HUES64 (cell line): ENCODE data around the gene ARID2.

Source experiments
- H3K27ac ChIP-seq: 2 replicates; pipeline ENCODE4 v1.7.0; 2013; ENCODE audit warnings: low read depth, low read length, inconsistent platforms
- H3K27me3 ChIP-seq: 2 replicates; pipeline ENCODE4 v1.6.1; 2013; ENCODE audit warnings: mild to moderate bottlenecking, low read length; ENCODE audit not compliant: insufficient read depth
- H3K36me3 ChIP-seq: 2 replicates; pipeline ENCODE4 v1.6.1; 2013; ENCODE audit warnings: mild to moderate bottlenecking, low read length; ENCODE audit not compliant: insufficient read depth
- H3K4me1 ChIP-seq: 2 replicates; pipeline ENCODE4 v1.6.1; 2013; ENCODE audit warnings: mild to moderate bottlenecking, low read length, moderate library complexity; ENCODE audit not compliant: insufficient read depth
- H3K4me3 ChIP-seq: 2 replicates; pipeline ENCODE4 v1.5.1; 2013; ENCODE audit warnings: mild to moderate bottlenecking, low read length, moderate library complexity
- H3K9ac ChIP-seq: 2 replicates; pipeline ENCODE4 v1.6.1; 2013; ENCODE audit warnings: mild to moderate bottlenecking, low read depth, low read length
- H3K9me3 ChIP-seq: 2 replicates; pipeline ENCODE4 v1.6.1; 2013; ENCODE audit warnings: low read depth, low read length; ENCODE audit not compliant: insufficient read depth
- WGBS: fragments of 150-250, 120-280 bp; methylation state at CpG from one replicate; pipeline ENCODE4 v1.1.7; 2013; ENCODE audit warnings: missing lambda C conversion rate; 5-methylcytosine and 5-hydroxymethylcytosine counted together

ARID2 gene

DNA sequence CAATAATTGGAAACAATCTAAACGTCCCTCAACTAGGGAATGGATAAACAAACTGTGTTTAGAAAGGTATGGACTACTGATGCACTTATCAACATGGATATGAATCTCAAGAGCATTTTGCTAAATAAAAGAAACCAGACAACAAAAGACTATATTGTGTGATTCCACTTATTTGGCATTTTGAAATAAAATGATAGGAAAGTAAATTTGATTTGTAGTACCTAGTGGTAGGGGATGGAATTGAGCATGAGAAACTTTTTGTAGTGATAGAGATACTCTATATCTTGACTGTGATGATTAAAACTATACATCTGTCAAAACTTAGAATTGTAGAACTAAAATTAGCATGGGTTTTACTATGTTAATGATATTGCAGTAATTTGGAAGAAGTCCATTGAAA lies 87.1 kb downstream of the ARID2 start:
- Histone ChIP-seq H3K4me3 (no peak overlapping the region), H3K9ac (no peak overlapping the region), H3K4me1 (0 out of 2 replicates have a peak, but pooled peaks cover 7% of the 10 kb centered on the region), H3K9me3 (no peaks in the 10 kb centered on the region), H3K27ac (no peak overlapping the region), H3K27me3 (no peaks in the 10 kb centered on the region), H3K36me3 (peaks cover 49% of the 10 kb centered on the region)
- whole genome bisulfite sequencing: 86% methylated on average over 1 of the region's 1 CpG

DNA sequence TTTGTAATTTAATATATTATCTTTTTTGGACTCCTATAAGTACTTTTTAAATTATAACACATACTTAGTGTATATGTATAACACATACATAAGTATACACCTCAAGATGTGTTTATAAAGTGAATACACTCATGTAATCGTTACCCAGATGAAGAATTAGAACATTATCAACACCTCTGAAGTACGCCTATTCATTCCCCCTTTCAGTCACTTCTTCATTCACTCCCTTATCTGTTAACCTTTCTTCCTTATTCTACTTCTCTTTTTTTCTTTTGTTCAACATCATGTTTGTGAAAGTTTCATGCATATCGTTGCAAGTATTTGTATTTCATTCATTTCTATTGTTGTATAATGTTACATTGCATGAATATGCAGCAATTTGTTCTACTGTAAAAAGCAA lies 98.5 kb downstream of the ARID2 start:
- H3K36me3 ChIP-seq: peaks cover 68% of the 10 kb centered on the region

GRCh38 chr12:45828402-45828801 lies 98.9 kb downstream of the ARID2 start:
- H3K36me3 ChIP-seq: peaks cover 64% of the 10 kb centered on the region
- H3K27me3 ChIP-seq: no peaks in the 10 kb centered on the region
- no peak overlapping the region for H3K4me3 ChIP-seq
- no peak overlapping the region for H3K9ac ChIP-seq
- H3K27ac ChIP-seq: no peak overlapping the region
- H3K9me3 ChIP-seq: peaks cover 9% of the 10 kb centered on the region; the same call in 1 of the 2 replicates
- WGBS: 95% methylated on average over 2 of the region's 2 CpGs
- H3K4me1 ChIP-seq: no peaks in the 10 kb centered on the region

More for the DNA sequence above, 98.5 kb downstream of the ARID2 start:
- H3K27ac ChIP-seq: no peak overlapping the region
- H3K9ac ChIP-seq: no peak overlapping the region
- WGBS: 98% methylated on average over 3 of the region's 3 CpGs
- no peaks in the 10 kb centered on the region for H3K4me1 ChIP-seq
- H3K4me3 ChIP-seq: no peak overlapping the region
- peaks cover 9% of the 10 kb centered on the region; the same call in 1 of the 2 replicates for H3K9me3 ChIP-seq
- H3K27me3 ChIP-seq: no peaks in the 10 kb centered on the region

DNA sequence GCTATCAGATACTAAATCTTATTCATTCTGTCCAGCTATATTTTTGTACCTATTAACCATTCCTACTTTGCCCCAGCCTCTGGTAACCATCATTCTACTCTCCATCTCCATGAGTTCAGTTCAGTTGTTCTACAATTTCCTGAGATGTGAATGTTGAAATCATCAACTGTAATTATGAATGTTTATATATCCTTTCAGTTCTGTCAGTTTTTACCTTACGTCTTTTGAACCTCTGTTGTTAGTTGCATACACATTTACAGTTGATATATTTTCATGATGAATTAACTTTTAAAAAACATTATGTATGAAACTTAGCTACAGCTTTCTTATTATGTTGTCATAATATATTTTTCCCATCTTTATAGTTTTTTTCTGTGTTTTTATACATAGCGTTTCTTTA lies 102.1 kb downstream of the ARID2 start:
- Histone ChIP-seq H3K27ac (no peak overlapping the region), H3K36me3 (peaks cover 51% of the 10 kb centered on the region), H3K27me3 (no peaks in the 10 kb centered on the region), H3K4me1 (no peaks in the 10 kb centered on the region), H3K9me3 (peaks cover 9% of the 10 kb centered on the region; the same call in 1 of the 2 replicates), H3K9ac (no peak overlapping the region), H3K4me3 (no peak overlapping the region)
- no CpG with 5 or more reads among the region's 2 CpGs for WGBS

DNA sequence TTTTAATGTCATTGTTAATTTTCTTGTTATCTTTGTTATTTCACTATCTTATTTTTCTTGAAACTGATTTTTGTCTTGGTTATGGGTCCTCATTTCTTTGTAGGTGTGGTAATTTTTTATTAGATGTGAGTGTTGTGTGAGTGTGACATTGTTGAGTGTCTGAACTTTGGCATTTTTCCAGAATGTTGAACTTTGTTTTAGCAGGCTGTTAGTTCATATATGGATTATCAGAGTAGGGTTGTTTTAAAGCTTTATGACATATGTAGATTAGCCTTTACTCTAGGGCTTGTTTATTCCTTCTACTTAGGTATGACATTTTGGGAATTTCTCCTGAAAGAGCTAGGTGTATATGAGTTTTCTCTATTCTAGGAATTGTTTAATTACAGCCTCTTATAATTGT lies 103.9 kb downstream of the ARID2 start:
- H3K9ac ChIP-seq: no peak overlapping the region

GRCh38 chr12:45834809-45835208 lies 105.3 kb downstream of the ARID2 start:
- Histone ChIP-seq H3K27me3 (no peaks in the 10 kb centered on the region), H3K27ac (no peak overlapping the region), H3K9ac (no peak overlapping the region), H3K4me3 (no peak overlapping the region), H3K9me3 (peaks cover 9% of the 10 kb centered on the region; the same call in 1 of the 2 replicates), H3K4me1 (no peaks in the 10 kb centered on the region), H3K36me3 (peaks cover 62% of the 10 kb centered on the region)
- no CpG with 5 or more reads among the region's 1 CpG for WGBS

More for the DNA sequence above, 103.9 kb downstream of the ARID2 start:
- Histone ChIP-seq H3K27ac (no peak overlapping the region), H3K27me3 (no peaks in the 10 kb centered on the region), H3K4me3 (no peak overlapping the region), H3K9me3 (peaks cover 9% of the 10 kb centered on the region; the same call in 1 of the 2 replicates), H3K4me1 (no peaks in the 10 kb centered on the region), H3K36me3 (peaks cover 52% of the 10 kb centered on the region)

- no peak overlapping the region for H3K9ac ChIP-seq
- peaks cover 73% of the 10 kb centered on the region for H3K36me3 ChIP-seq
- no peaks in the 10 kb centered on the region for H3K27me3 ChIP-seq
- no peaks in the 10 kb centered on the region for H3K4me1 ChIP-seq
- no peak overlapping the region for H3K4me3 ChIP-seq
- WGBS: no CpG with 5 or more reads among the region's 1 CpG
- H3K9me3 ChIP-seq: no peaks in the 10 kb centered on the region
- no peak overlapping the region for H3K27ac ChIP-seq
Observed at GRCh38 chr12:45839917-45840316, 110.4 kb downstream of the ARID2 start.

- Histone ChIP-seq H3K4me1 (no peaks in the 10 kb centered on the region), H3K27me3 (no peaks in the 10 kb centered on the region), H3K27ac (no peak overlapping the region), H3K36me3 (peaks cover 94% of the 10 kb centered on the region), H3K9me3 (no peaks in the 10 kb centered on the region), H3K4me3 (no peak overlapping the region), H3K9ac (no peak overlapping the region)
- WGBS: 92% methylated on average over 3 of the region's 3 CpGs
Observed at GRCh38 chr12:45849289-45849688, 119.8 kb downstream of the ARID2 start.

- Histone ChIP-seq H3K36me3 (peaks cover 100% of the 10 kb centered on the region), H3K9ac (no peak overlapping the region), H3K4me3 (no peak overlapping the region), H3K27me3 (no peaks in the 10 kb centered on the region), H3K4me1 (no peaks in the 10 kb centered on the region), H3K9me3 (no peaks in the 10 kb centered on the region), H3K27ac (no peak overlapping the region)
Observed at GRCh38 chr12:45850302-45850701, 120.8 kb downstream of the ARID2 start.

DNA sequence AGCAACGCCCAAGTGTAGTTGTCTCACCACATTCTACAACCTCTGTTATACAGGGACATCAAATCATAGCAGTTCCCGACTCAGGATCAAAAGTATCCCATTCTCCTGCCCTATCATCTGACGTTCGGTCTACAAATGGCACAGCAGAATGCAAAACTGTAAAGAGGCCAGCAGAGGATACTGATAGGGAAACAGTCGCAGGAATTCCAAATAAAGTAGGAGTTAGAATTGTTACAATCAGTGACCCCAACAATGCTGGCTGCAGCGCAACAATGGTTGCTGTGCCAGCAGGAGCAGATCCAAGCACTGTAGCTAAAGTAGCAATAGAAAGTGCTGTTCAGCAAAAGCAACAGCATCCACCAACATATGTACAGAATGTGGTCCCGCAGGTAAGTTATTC lies 123.0 kb downstream of the ARID2 start:
- Histone ChIP-seq H3K27me3 (no peaks in the 10 kb centered on the region), H3K4me1 (no peaks in the 10 kb centered on the region), H3K9ac (no peak overlapping the region), H3K36me3 (peaks cover 84% of the 10 kb centered on the region), H3K4me3 (no peak overlapping the region), H3K27ac (no peak overlapping the region), H3K9me3 (no peaks in the 10 kb centered on the region)
- 95% methylated on average over 7 of the region's 7 CpGs for WGBS

DNA sequence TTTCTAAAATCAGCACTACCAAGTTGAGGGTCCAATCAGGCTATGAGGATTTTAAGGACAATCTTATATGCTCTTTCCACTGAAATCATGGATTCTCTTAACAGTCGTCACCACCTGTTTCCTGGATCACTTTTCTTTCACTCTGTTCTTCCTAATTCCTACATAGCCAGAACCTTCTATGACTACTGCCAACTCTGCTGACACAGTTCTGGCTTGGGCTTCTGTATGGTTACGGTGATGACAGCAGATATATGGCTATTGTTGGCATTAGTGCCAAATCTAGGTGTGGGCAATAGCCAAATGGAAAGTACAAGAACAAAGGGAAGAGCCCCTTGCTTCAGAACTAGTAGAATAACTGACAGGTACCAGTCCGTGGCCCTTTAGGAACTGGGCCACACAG lies 124.0 kb downstream of the ARID2 start:
- Histone ChIP-seq H3K9ac (no peak overlapping the region), H3K4me1 (no peaks in the 10 kb centered on the region), H3K4me3 (no peak overlapping the region), H3K36me3 (peaks cover 76% of the 10 kb centered on the region), H3K27ac (no peak overlapping the region), H3K27me3 (no peaks in the 10 kb centered on the region), H3K9me3 (no peaks in the 10 kb centered on the region)
- WGBS: 99% methylated on average over 3 of the region's 3 CpGs

DNA sequence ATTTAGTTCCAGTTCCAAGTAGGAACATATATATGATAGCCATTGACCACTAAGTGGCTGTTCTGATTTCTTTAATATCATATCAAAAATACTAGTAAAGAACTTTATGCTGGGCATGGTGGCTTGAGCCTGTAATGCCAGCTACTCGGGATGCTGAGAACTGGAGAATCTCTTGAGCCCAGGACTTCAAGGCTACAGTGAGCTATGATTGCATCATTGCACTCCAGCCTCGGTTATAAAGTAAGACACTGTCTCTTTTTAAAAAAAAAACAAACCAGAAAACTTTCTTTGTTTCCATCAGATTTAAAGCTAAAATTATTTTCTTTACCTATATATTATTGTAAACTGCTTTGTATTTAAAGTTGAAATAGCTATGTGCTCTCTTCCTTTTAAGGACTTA lies 133.8 kb downstream of the ARID2 start:
- H3K9ac ChIP-seq: no peak overlapping the region
- no peak overlapping the region for H3K27ac ChIP-seq
- 95% methylated on average over 2 of the region's 2 CpGs for WGBS
- H3K27me3 ChIP-seq: no peaks in the 10 kb centered on the region
- H3K36me3 ChIP-seq: peaks cover 75% of the 10 kb centered on the region
- no peaks in the 10 kb centered on the region for H3K9me3 ChIP-seq
- H3K4me3 ChIP-seq: no peak overlapping the region
- no peaks in the 10 kb centered on the region for H3K4me1 ChIP-seq
